K562 (cell line): ENCODE results near the gene RERE. TPM values are rescaled to one million over a fixed set of nuclear protein-coding genes. Genes with fewer than 3 reads are reported as not detected.
A peak's percentile ranks its signal among the peaks of the same experiment; 100 is the strongest.

Experiments
- ARHGAP35 ChIP-seq: fragments of 450-650 bp; IDR thresholded peaks from 2 replicates; pipeline ENCODE4 v1.6.1; 2018; ENCODE audit not compliant: partially characterized antibody
- BRF2 ChIP-seq: IDR thresholded peaks from 3 replicates; pipeline ENCODE4 v1.6.1; 2011; ENCODE audit warnings: borderline replicate concordance, mild to moderate bottlenecking; ENCODE audit not compliant: insufficient read length, insufficient read depth
- CHCHD3 ChIP-seq: fragments of 250-450 bp; sonication (Bioruptor Pico); IDR thresholded peaks from 2 replicates; pipeline ENCODE4 v2.1.2; 2022; ENCODE audit warnings: mild to moderate bottlenecking
- ETV5 ChIP-seq: sonication (generic); formaldehyde crosslinking; IDR thresholded peaks from 2 replicates; pipeline ENCODE4 v1.4.0; 2020; ENCODE audit warnings: low read depth, mild to moderate bottlenecking, missing genetic modification reagents
- FOXO4 ChIP-seq: fragments of 450-650 bp; formaldehyde crosslinking; IDR thresholded peaks from 2 replicates; pipeline ENCODE4 v1.4.0; 2020; ENCODE audit warnings: mild to moderate bottlenecking, moderate library complexity
- GABPA ChIP-seq: fragments of 200-800 bp; sonication (Bioruptor generic); conservative IDR thresholded peaks from 2 replicates; pipeline ENCODE4 v1.6.1; 2016; ENCODE audit warnings: low read depth, missing genetic modification characterization, missing compliant biosample characterization
- HDGF ChIP-seq: fragments of 450-650 bp; IDR thresholded peaks from 2 replicates; pipeline ENCODE4 v1.6.1; 2016
- HLTF ChIP-seq: fragments of 450-650 bp; IDR thresholded peaks from 2 replicates; pipeline ENCODE4 v1.6.1; 2016
- KDM1A ChIP-seq, 2 experiments: fragments of 450-650 bp; IDR thresholded peaks; 2 replicates each; pipeline ENCODE4 v1.6.1; 2016; ENCODE audit warnings: mild to moderate bottlenecking in 2 of 2
- MYC ChIP-seq, 2 experiments: fragments of 250-450 bp in 1 of 2; sonication (Bioruptor Pico) in 1 of 2; IDR thresholded peaks; 2 replicates each; pipeline versions ENCODE4 v1.5.1 to v1.6.1; 2012 to 2021; ENCODE audit warnings: low read depth in 2 of 2, borderline replicate concordance in 1 of 2, improper control_type of control experiment in 1 of 2, low read length in 1 of 2, mild to moderate bottlenecking in 1 of 2, moderate library complexity in 1 of 2
- NR2F6 ChIP-seq: fragments of 450-650 bp; formaldehyde crosslinking; IDR thresholded peaks from 2 replicates; pipeline ENCODE4 v1.4.0; 2020; ENCODE audit warnings: mild to moderate bottlenecking
- RFX1 ChIP-seq: fragments of 450-650 bp; IDR thresholded peaks from 2 replicates; pipeline ENCODE4 v1.6.1; 2016; ENCODE audit warnings: mild to moderate bottlenecking, moderate library complexity
- RFX5 ChIP-seq: IDR thresholded peaks from 2 replicates; pipeline ENCODE4 v1.6.1; 2011; ENCODE audit warnings: low read depth, mild to moderate bottlenecking, improper control_type of control experiment, low read length
- SIN3A ChIP-seq, 2 experiments: fragments of 150-350 bp in 1 of 2; IDR thresholded peaks; 2 replicates each; pipeline ENCODE4 v1.6.1; 2011 to 2016; ENCODE audit warnings: borderline replicate concordance in 2 of 2, low read depth in 2 of 2, low read length in 2 of 2, mild to moderate bottlenecking in 2 of 2, moderate library complexity in 2 of 2; ENCODE audit not compliant: control insufficient read depth in 1 of 2
- TCF15 ChIP-seq: fragments of 250-450 bp; sonication (Bioruptor Pico); IDR thresholded peaks from 2 replicates; pipeline ENCODE4 v1.8.0; 2022; ENCODE audit warnings: moderate library complexity, mild to moderate bottlenecking, inconsistent platforms
- ZNF174 ChIP-seq: fragments of 250-450 bp; sonication (Bioruptor Pico); IDR thresholded peaks from 2 replicates; pipeline ENCODE4 v1.4.0; 2020; ENCODE audit warnings: mild to moderate bottlenecking
- ZNF41 ChIP-seq: fragments of 250-450 bp; sonication (Bioruptor Pico); conservative IDR thresholded peaks from 2 replicates; pipeline ENCODE4 v1.4.0; 2020; ENCODE audit warnings: mild to moderate bottlenecking
- ZNF511 ChIP-seq: sonication (generic); formaldehyde crosslinking; IDR thresholded peaks from 2 replicates; pipeline ENCODE4 v1.8.0; 2022; ENCODE audit warnings: mild to moderate bottlenecking, missing genetic modification reagents
- ZNF518B ChIP-seq: fragments of 250-450 bp; sonication (Bioruptor Pico); IDR thresholded peaks from 2 replicates; pipeline ENCODE4 v1.5.0; 2021; ENCODE audit warnings: mild to moderate bottlenecking, moderate library complexity
- polyA plus RNA-seq, 8 experiments: library from polyadenylated mRNA; depleted of rRNA in 4 of 8; stranded (reverse) in 5 of 8; unstranded in 3 of 8; fragments of >200 nt; fragmentation: Nextera tagmentation in 2 of 8; fragmentation: Illumina TruSeq in 1 of 8; extraction: Ambion mirVana in 2 of 8; extraction: Trizol in 1 of 8; gene quantifications; 2 replicates each; pipeline versions ENCODE4 v1.2.1 to v1.2.3, GENCODE V29; 2011 to 2014; ENCODE audit warnings: inconsistent platforms in 1 of 8, missing spikeins in 1 of 8
- total RNA-seq, 7 experiments: library from RNA; depleted of rRNA in 6 of 7; stranded (reverse); fragments of >200 nt in 6 of 7; fragmentation: Illumina TruSeq in 2 of 7; extraction: Trizol in 2 of 7; gene quantifications; 2 replicates each; pipeline versions ENCODE4 v1.2.1 to v1.2.3, GENCODE V29; 2011 to 2021; ENCODE audit warnings: low replicate concordance in 1 of 7

Gene RERE
- total and polyA plus RNA-seq, 9 of the 15 experiments (the other 6 are each of a cell fraction or from before 2014, with no cell fraction given): 3.0 to 51.5 (median 13.4) TPM

GRCh38 chr1:8702850-8703810 is 114.3 kb downstream of the RERE start (continued):
- TF ChIP-seq BRF2 (no peak), RFX5 (0 out of 2 replicates have a peak, but pooled peaks have one; percentile 22), SIN3A (IDR thresholded peaks at IDR 0.05; ENCODE audit: borderline replicate concordance in 2 of 2, control insufficient read depth in 1 of 2, low read depth in 2 of 2, low read length in 2 of 2) (peak in 1 of 2 experiments; percentile 90; a peak in 1 of 4 replicates), MYC (IDR thresholded peaks at IDR 0.05; ENCODE audit: low read depth, low read length) (peak; percentile 85), MYC (CRISPR knock-in tag; IDR thresholded peaks at IDR 0.05; ENCODE audit: borderline replicate concordance, low read depth) (no peak), ZNF518B (CRISPR knock-in tag) (no peak), ARHGAP35 (no peak), HDGF (no peak), ZNF41 (CRISPR knock-in tag) (0 out of 2 replicates have a peak, but pooled peaks have one; percentile 25), HLTF (no peak), ZNF174 (CRISPR knock-in tag) (peak; percentile 55; the same call in 1 of the 2 replicates), ZNF511 (CRISPR knock-in tag) (no peak), NR2F6 (CRISPR knock-in tag) (no peak), KDM1A (IDR thresholded peaks at IDR 0.05) (peak; percentile 32 to 51; a peak in 2 of 4 replicates), GABPA (tag) (peak; percentile 78), ETV5 (CRISPR knock-in tag) (peak; percentile 95), RFX1 (no peak), TCF15 (CRISPR knock-in tag) (no peak), CHCHD3 (CRISPR knock-in tag) (no peak), FOXO4 (CRISPR knock-in tag) (no peak)
